Measurements from ENCODE around the gene CXXC5.

Gene CXXC5

GRCh38 chr5:139682016-139682975 is 34.1 kb downstream of the CXXC5 start:
- no peak for DNase-seq

- DNase-seq = no peak
Measured at GRCh38 chr5:139683295-139684271, 35.4 kb downstream of the CXXC5 start.

GRCh38 chr5:139684350-139684880 is 36.3 kb downstream of the CXXC5 start:
- DNase-seq = no peak

GRCh38 chr5:139684881-139685749 is 37.0 kb downstream of the CXXC5 start:
- no peak for DNase-seq

GRCh38 chr5:139685886-139686285 is 37.7 kb downstream of the CXXC5 start:
- no peak for DNase-seq

- DNase-seq = no peak
Measured at GRCh38 chr5:139686356-139686705, 38.2 kb downstream of the CXXC5 start.

- DNase-seq = no peak
Measured at GRCh38 chr5:139686706-139687441, 38.7 kb downstream of the CXXC5 start.

GRCh38 chr5:139687656-139688055 is 39.5 kb downstream of the CXXC5 start:
- no peak for DNase-seq

GRCh38 chr5:139688088-139688702 is 40.0 kb downstream of the CXXC5 start:
- DNase-seq = no peak

- DNase-seq = no peak
Measured at GRCh38 chr5:139688751-139689372, 40.7 kb downstream of the CXXC5 start.

- no peak for DNase-seq
Measured at GRCh38 chr5:139689631-139690063, 41.5 kb downstream of the CXXC5 start.

- DNase-seq = no peak
Measured at GRCh38 chr5:139690064-139690802, 42.1 kb downstream of the CXXC5 start.

- no peak for DNase-seq
Measured at GRCh38 chr5:139690803-139691629, 42.9 kb downstream of the CXXC5 start.

GRCh38 chr5:139692148-139692547 is 44.0 kb downstream of the CXXC5 start:
- DNase-seq = no peak

- DNase-seq = no peak
Measured at GRCh38 chr5:139692679-139693308, 44.6 kb downstream of the CXXC5 start.

- no peak for DNase-seq
Measured at GRCh38 chr5:139693676-139694364, 45.7 kb downstream of the CXXC5 start.

GRCh38 chr5:139694556-139695177 is 46.5 kb downstream of the CXXC5 start:
- DNase-seq = no peak

All from stimulated activated naive CD4-positive, alpha-beta T cell treated with Interleukin-2 at 50 U/mL for 16 hours (primary cell).